Activated T-cell treated with anti-CD3 and anti-CD28 coated beads for 4 hours (primary cell): Measurements from ENCODE around the gene RRAGC.

Experiments
- DNase-seq: peaks from one replicate; pipeline ENCODE4 v3.0.0-alpha.2; 2020

Gene RRAGC, protein sequence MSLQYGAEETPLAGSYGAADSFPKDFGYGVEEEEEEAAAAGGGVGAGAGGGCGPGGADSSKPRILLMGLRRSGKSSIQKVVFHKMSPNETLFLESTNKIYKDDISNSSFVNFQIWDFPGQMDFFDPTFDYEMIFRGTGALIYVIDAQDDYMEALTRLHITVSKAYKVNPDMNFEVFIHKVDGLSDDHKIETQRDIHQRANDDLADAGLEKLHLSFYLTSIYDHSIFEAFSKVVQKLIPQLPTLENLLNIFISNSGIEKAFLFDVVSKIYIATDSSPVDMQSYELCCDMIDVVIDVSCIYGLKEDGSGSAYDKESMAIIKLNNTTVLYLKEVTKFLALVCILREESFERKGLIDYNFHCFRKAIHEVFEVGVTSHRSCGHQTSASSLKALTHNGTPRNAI

DNA sequence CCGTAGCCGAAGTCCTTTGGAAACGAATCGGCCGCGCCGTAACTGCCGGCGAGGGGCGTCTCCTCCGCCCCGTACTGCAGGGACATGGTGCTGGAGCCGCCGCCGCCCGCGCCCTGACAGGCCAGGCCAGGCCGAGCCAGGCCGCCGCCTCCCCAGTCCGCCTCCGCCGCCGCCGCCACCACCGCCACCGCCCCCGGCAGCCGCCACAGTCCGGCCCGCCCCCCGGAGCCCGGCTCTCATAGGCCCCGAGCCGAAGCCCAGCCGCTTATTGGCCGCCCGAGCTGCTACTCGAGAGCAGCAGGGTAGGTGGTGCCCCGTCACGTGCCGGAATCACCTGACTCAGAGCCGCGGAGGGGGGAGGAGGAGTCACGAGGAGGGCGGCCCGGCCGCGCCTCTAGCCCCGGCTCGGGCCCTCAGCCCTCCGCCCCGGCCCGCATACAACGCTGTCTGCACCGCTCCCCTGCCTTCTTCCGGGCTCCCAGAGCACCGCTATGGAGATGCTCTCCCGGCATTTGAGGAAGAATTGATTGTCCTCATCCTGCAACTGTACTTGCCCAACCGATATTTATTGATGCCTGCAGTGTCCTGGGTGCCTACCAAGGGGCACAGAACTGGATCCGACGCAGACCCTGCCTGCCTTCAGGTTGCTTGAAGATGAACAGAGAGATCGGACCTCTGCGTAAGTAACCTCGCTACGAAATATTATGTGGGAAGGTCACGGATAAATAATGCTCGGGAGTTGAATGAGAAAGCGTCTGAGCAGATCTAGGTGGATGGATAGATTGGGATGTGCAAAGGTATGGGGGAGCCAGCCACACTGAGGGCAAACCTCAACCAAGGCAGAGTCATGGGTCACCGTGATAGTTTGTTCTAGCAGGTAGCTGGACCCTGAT is at the start of gene RRAGC:
TSS of gene RRAGC (minus strand) at position 212 of the 893 bp plus-strand sequence. CDS start at position 86, 126 bp downstream.
- DNase-seq, result peak; percentile 96

DNA sequence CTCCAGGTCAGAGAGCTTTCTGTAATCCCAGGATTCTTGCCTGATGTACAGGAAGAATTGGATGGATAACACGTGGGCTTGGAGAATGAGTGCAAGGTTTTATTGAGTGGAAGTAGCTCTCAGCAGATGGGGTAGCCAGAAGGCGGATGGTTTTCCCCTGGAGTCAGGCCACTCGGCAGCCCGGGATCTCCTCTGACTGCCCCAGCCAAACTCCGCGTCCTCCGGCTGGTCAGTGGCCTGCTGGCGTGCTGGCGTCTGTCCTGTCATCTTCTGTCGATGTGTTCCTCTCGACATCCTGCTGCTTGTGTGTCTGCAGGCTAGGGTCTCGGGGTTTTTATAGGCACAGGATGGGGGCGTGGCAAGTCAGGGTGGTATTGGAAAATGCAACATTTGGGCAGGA is 49.2 kb upstream of the RRAGC start:
- DNase-seq, result no peak

DNA sequence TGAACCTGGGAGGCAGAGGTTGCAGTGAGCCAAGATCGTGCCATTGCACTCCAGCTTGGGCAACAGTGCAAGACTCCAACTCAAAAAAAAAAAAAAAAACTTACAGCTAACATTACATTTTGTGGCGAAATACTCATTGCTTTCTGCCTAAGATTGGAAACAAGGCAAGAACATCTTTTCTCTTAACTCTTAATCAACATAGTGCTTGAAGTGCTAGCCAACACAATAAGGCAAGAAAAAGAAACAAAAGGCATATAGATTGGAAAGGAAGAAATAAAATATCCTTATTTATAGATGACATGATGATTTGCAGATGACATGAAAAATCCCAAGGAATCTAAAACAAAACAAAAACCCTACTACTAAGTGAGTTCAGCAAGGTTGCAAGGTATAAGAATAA is 46.4 kb upstream of the RRAGC start:
- no peak for DNase-seq

DNA sequence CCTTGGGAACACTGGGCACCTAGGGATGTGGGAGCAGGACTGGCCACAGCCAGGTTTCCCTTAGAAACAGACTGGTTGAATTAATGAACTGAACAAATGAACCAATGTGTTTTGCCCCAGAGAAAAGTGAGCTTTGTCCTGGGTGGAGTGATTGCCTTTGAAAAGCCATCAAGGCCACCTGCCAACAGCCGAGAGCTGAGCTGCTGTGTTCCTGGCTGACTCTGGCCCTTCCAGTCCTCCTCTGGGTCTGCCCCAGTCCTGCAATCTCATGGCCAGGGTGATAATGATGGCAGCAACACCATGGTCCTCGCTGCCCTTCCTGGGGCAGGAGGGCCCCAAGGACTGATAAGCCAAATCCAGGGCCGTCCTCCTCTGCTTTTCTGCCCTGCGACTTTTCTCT is 40.0 kb upstream of the RRAGC start:
- no peak for DNase-seq

DNA sequence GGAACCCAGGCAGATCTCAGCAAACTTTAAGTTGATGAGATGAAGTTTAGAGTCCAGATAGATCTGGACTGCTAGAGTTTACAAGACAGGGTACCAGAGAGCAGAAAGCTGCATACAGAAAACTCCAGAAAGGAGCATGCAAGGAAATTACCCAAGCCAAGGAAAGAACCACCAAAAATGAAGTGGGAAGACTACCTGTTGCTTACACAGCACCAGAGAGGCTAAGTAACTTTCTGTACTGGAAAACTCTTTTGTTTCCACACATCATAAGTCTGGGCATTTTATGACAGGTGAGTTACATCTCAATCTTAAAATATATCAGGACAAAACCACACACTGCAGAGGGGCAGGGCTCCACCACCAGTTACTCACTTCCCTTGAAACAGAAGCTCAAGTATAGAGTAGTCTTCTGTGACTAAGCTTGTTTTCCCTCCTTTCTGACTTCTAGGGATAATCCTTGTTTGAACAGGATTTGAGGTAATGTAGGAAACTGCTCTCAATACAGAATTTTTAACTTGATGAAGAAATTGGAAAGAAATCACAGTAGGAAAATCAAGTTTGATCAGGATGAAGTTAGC is 39.2 kb upstream of the RRAGC start:
- no peak for DNase-seq

DNA sequence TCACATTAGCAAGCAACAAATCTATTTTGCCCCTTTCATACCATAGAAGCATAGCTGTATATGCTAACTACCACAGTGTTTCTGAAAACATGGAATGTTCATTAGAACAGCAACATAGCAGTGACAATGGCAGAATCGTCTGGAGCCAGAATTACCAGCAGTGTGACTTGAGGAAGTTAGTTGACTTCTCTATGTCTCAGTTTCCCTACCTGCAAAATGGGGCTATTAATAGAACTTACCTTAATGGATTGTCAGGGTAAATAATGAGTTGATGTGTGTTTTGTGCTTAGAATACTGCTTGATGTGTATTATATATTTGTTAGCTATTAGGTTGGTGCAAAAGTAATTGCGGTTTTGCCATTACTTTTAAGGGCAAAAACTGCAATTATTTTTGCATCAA is 36.6 kb upstream of the RRAGC start:
- DNase-seq, result no peak

DNA sequence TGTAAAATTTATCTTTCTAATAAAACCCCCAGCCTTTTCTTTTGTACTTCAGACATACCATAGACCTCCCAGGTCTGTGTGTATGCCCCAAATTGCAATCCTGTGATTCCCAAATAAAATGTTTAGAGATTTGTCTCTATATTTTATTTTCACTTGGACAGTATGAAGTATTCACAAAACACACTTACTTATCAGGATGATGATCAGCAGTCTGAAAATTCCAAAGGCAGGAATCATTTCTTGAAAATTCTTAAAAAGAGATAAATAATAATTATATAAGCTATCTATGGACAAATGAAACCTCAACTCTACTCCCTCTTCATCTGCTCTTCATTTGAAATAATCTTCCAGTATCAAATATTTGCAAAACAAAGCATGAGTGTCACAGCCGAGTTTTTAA is 33.4 kb upstream of the RRAGC start:
- no peak for DNase-seq

DNA sequence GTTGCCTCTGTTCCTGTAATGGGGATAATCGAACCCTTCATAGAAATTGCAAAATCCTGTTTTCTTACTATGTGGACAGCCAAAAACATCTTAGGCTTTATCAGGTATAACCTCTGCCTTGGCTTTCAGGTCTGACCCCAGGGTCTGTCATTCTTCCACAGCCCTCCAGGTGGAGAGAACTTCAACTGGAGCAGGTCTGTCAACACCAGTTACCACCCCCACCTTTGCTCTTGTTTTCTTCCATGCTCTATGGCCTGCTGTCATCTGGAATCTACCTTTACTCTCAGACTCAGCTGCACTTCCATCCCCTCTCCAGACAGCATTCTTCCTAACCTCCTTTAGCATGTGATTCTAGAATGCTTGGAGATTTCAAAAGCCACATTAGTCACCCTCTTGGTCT is 32.2 kb upstream of the RRAGC start:
- no peak for DNase-seq

DNA sequence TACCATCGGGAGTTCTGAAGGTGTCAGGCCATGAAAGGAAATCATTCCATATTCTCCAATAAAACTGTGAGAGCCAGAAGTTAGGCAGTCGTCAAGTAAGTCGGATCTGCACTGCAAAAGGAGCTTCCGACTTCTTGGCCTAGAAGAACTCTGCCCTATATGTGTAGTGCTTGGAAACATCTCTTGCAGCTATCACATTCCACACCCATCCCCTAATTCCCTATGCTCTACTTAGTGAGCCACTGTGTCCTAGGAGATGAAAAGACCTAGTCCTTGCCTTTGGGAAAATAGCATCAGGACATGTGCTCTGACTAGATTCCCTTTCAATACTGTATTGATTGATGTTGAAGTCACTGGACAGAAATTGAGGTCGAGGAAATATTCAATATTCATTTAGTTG is 30.0 kb upstream of the RRAGC start:
- DNase-seq, result no peak

DNA sequence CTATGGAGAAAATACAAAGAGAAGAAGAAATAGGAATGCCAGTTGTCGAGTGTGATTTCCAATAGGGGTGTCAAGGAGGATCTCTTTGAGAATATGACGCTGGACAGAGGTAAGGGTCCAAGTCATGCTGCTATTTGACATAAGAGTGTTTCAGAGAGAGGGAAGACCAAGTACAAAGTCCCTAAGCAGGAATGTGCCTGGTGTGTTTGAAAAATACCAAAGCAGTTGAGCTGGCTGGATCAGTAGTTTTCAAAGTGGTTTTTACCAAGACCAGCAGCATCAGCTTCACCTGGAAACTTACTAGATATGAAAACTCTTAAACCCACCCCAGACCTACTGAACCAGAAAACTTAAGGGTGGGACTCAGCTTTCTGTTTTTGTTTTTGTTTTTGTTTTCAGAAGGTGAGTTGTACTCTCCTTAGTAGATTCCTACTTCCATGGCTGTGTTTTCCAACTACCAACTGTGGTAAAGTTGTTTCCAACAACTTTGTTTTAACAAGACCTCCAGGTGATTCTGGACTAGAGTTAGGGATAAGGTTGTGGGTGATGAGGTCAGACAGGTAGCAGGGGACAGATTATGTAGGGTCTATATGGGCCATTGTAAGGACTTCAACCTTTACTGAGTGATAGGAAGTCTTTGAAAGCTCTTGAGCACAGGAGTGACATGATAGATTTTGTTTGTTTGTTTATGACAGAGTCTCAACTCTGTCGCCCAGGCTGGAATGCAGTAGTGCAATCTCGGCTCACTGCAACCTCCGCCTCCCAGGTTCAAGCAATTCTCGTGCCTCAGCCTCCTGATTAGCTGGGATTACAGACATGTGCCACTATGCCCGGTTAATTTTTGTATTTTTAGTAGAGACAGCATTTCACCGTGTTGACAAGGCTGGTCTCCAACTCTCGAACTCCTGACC is 29.1 kb upstream of the RRAGC start:
- no peak for DNase-seq

DNA sequence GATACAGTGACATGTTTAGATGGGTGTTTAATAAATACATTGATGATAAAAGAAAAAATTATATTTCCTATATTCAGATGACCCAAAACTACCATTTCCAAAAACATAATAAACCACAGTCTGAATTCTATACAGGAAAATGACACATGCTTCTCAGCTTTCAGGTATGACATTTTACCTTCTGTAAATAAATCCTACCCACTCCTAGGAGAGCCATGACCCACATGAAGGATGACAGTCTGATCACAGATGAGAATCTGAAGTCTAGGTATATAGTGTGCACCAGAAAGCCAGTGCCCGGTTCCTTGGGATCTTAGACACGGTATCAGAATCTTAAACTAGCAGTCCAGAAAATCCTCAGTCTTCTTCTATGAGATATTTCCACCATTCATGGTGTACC is 25.5 kb upstream of the RRAGC start:
- no peak for DNase-seq

DNA sequence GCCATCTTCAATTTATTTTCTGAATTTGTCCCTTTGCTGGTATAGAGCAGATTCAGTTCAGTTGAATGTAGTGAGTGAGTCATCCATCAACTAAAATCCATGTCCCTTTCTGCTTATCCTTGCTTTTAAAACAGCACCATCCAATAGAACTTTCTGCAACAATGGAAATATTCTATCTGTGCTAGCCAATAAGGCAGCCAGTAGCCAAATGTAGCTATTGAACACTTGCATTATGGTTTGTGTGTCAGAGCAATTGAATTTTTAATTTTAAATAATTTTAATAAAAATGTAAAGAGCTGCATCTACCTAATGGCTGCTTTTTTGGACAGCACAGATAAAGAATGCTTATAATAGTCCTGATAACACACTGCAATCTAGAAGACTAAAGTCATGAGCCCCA is 21.9 kb upstream of the RRAGC start, which contains the start of gene GJA9:
TSS of gene GJA9 (minus strand) at position 101 of the 400 bp plus-strand sequence. CDS start 5,489 bp downstream, outside the sequence.
- no peak for DNase-seq

DNA sequence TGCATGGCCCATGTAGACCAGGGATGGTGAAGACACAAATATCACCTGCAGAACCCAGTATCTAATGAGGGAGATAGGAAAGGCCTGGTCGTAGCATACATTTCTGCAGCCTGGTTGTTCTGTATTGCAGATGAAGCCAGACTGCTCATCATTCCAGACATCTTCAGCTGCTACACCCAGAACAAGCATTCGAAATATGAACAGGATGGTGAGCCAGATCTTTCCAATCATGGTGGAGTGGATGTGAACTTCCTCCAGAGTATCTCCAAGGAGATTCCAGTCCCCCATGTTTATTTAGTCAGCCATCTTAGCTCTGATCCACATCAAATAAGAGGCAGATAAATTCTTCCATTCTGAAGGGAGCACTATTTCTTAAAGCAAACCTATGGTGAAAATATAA is 16.2 kb upstream of the RRAGC start:
- no peak for DNase-seq

DNA sequence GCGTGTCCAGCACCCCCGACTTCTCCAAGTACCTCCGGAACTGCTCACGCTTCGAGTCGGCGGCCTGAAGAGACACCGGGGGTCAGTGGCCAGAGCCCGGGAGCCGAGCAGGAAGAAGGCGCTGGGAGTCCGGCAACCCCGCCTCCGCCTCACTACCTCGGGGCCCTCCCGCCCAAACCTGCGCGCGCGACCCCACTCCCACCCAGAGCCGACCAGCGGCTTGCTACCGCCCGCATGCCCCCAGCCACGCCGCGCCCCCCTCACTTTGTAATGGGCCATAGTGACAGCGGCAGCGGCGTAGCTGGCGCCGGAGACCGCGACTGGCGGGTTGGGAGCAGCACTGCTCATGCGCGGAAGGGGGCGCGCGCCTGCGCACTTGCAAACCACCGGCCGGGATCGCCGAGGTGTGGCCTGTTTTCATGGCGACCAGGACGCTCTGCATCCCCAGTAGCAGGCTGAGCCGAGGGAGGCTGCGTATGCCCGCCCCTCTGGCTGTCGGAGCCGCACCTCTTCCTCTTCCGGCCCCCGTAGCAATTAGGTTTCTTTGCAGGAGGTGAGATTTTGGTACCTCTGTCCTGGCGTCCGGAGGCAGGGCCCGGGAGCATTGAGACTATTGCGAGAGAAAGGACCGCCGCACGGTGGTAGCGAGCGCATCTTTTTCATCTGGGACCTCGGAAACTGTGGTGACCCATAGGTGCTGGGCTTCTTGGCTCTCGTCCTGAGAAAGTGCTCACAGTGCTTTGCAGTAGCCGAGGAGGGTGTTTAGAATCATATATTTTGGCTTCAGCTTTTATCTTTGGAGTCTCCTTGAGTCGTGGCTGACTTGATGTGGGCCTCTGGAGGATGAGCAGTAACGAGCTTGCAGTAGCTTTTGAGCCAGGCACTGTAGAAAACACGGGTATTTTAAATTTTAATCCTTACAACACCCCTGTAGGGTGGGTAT is 13.7 kb upstream of the RRAGC start, which contains the start of gene MYCBP:
TSS of gene MYCBP (minus strand) at position 322 of the 943 bp plus-strand sequence. CDS start at position 279, 43 bp downstream.
- DNase-seq, result peak; percentile 93

DNA sequence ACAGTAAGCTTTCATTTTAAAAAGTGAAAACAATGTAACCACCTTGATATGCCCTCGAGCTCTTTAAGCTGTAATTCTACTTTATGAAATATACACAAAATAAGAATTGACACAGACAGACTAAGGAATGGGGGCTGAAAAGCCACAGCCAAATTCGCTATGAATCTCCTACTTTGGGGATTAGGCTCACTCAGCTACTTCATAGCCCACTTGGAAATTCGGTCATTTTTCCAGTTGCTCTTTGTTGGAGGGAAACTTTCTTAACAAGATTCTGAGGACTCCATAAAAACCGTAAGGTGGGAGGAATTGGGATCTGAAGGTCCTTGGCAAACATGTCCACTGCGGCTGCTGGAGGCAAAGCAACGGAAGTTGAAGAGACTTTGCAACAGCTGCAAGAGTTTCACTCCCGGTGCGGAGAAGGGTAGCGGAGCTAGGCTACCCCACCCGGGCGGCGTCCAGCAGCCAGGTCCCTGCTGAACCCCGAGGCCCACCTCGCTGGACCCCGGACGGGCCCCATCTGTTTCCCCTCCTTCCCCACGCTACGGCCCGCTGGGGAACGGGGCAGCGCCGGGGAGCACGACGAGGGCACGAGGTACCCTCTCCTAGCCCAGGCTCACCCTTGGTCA is 12.9 kb upstream of the RRAGC start:
- DNase-seq, result no peak

DNA sequence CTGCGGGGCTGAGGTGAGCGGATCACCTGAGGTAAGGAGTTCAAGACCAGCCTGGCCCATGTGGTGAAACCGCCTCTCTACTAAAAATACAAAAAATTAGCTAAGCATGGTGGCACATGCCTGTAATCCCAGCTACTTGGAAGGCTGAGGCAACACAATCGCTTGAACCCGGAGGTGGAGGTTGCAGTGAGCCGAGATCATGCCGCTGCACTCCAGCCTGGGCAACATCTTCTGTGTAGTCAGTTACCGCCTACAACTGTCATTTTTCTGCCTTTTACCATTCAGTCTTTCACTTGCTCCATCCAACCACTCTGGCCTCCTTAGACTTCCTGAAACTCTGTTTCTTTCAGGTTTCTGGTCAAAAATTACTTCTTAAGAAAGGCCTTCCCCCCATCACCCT is 11.4 kb upstream of the RRAGC start:
- DNase-seq, result no peak

DNA sequence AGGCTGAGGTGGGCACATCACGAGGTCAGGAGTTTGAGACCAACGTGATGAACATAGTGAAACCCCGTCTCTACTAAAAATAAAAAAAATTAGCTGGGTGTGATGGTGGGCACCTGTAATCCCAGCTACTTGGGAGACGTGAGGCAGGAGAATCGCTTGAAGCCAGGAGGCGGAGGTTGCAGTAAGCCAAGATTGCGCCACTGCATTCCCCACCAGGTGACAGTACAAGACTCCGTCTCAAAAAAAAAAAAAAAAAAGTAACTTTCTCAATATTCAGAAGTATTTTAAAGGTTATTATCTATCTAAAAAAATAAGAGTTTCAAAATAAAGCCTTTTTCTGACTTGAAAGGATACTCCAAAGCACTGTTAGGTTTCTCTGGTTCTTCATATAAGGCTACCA is 7.6 kb upstream of the RRAGC start:
- no peak for DNase-seq

DNA sequence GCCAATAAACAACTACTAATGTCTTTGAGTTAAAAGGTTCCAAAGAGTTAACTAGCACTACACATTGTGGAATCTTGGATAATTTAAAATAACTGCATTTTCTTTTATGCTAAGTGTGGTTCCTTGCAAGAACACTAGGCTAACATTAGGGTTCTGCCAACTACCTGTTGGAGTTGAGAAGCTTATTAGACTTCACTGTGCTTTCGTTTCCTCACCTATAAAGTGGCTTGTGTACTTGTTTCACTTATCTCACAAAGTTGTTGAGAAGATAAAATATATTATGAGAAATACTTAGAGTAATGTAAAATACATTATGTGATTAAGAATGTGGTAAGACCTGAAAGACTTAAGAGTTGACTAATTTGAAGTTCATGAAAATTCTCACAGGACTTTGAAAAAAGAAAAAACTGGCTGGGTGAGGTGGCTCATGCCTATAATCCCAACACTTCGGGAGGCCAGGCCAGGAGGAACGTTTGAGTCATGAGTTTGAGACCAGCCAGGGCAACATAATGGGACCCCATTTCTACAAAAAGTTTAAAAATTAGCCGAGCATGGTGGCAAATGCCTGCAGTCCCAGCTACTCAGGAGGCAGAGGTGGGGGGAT is 5.6 kb upstream of the RRAGC start:
- DNase-seq, result no peak

DNA sequence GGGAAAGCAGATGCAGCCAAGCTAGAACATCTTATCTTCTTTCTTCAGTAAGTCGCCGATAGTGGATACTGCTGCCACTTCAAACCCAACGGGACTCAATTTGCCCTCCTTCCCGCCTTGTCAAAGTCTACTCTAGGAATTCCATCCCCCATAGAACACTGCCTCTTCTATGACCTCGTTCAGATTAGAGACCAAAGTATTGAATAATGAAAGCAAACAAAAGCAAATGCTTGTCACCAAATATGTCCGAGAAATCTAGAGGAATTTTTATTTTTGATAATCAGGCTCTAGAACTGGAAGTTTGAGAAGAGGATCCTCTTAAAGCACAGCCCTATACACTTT is 853 bp upstream of the RRAGC start:
- no peak for DNase-seq

DNA sequence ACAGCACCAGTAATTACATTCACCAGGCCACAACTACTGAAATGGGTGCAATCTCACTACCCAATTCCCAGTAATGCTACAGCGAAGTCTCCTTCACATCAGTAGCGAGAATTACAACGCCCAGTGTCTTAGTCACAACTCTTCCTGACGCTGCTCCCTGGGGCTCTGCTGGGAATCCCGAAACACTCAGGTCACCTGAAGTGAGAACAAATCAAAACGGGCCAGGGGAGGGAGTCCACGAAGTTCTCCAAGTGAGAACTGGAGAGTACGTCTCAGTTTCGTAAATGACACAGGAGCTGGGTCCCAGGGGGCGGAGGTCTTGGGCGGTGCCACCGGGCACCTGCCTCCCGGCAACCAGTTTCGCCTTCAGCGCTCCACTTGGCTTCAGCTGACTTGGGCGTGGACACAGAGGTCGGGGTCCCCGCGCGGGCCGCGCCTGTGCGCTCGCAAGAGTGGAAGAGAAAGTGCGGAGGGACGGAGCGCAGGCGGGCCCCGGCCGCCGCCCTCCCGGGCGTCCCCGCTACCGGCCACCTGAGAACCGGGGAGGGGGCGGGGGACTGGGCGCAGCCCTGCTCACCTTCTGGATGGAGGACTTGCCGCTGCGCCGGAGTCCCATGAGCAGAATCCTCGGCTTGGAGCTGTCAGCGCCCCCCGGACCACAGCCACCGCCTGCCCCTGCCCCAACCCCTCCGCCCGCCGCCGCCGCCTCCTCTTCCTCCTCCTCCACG is 575 bp downstream of the RRAGC start:
- peak; percentile 30 for DNase-seq
